ENCODE results near the gene ZNF184. TPM values are rescaled to one million over a fixed set of nuclear protein-coding genes. Genes with fewer than 3 reads are reported as not detected.

The ZNF184 gene
- total and polyA plus RNA-seq, 9 of the 15 experiments (the other 6 are each of a cell fraction or from before 2014, with no cell fraction given) = 7.6 to 22.2 (median 12.8) TPM

GRCh38 chr6:27517928-27518787 is 45.3 kb upstream of the ZNF184 start (continued):
- no peak for TF ChIP-seq ZNF609 (CRISPR knock-in tag; IDR thresholded peaks at IDR 0.05; ENCODE audit: borderline replicate concordance)
- TF ChIP-seq, protein P1, sequence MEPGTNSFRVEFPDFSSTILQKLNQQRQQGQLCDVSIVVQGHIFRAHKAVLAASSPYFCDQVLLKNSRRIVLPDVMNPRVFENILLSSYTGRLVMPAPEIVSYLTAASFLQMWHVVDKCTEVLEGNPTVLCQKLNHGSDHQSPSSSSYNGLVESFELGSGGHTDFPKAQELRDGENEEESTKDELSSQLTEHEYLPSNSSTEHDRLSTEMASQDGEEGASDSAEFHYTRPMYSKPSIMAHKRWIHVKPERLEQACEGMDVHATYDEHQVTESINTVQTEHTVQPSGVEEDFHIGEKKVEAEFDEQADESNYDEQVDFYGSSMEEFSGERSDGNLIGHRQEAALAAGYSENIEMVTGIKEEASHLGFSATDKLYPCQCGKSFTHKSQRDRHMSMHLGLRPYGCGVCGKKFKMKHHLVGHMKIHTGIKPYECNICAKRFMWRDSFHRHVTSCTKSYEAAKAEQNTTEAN (CRISPR knock-in tag; IDR thresholded peaks at IDR 0.05) = 0 out of 2 replicates have a peak, but pooled peaks have one; percentile 36
- TF ChIP-seq KLF16 (IDR thresholded peaks at IDR 0.05) = no peak
- no peak for TF ChIP-seq MCM7 (IDR thresholded peaks at IDR 0.05)
- no peak for TF ChIP-seq POLR2G (IDR thresholded peaks at IDR 0.05; ENCODE audit: low read depth, low read length)
- TF ChIP-seq CBFB (CRISPR knock-in tag; IDR thresholded peaks at IDR 0.05) = no peak
- peak; percentile 64 to 93 (median 82) for TF ChIP-seq YY1 (IDR thresholded peaks at IDR 0.05; ENCODE audit: borderline replicate concordance in 1 of 3, control insufficient read depth in 1 of 3, extremely low read depth in 1 of 3, insufficient read depth in 3 of 3, insufficient read length in 1 of 3, insufficient replicate concordance in 2 of 3, low read depth in 1 of 3, low read length in 2 of 3)
- no peak for TF ChIP-seq MLX (CRISPR knock-in tag; conservative IDR thresholded peaks at IDR 0.05)
- TF ChIP-seq, protein P2, sequence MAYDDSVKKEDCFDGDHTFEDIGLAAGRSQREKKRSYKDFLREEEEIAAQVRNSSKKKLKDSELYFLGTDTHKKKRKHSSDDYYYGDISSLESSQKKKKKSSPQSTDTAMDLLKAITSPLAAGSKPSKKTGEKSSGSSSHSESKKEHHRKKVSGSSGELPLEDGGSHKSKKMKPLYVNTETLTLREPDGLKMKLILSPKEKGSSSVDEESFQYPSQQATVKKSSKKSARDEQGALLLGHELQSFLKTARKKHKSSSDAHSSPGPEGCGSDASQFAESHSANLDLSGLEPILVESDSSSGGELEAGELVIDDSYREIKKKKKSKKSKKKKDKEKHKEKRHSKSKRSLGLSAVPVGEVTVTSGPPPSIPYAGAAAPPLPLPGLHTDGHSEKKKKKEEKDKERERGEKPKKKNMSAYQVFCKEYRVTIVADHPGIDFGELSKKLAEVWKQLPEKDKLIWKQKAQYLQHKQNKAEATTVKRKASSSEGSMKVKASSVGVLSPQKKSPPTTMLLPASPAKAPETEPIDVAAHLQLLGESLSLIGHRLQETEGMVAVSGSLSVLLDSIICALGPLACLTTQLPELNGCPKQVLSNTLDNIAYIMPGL (CRISPR knock-in tag; IDR thresholded peaks at IDR 0.05) = no peak
- no peak for TF ChIP-seq ZNF398 (CRISPR knock-in tag; IDR thresholded peaks at IDR 0.05)
- no peak for TF ChIP-seq ZNF584 (CRISPR knock-in tag; IDR thresholded peaks at IDR 0.05; ENCODE audit: low read depth)
- no peak for TF ChIP-seq TCF15 (CRISPR knock-in tag; IDR thresholded peaks at IDR 0.05)
- 0 out of 2 replicates have a peak, but pooled peaks have one; percentile 19 for TF ChIP-seq ZNF76 (CRISPR knock-in tag; IDR thresholded peaks at IDR 0.05; ENCODE audit: borderline replicate concordance)

All from K562 (cell line).